ENCODE data around the gene FMN1. TPM values are rescaled to one million over a fixed set of nuclear protein-coding genes. Genes with fewer than 3 reads are reported as not detected.

The FMN1 gene
- polyA plus RNA-seq, 4 donors, result 0.54 to 2.1 (median 0.86) TPM

- no peak for FAIRE-seq
- 62 to 76% (median 71%) methylated on average over 3 of the region's 3 CpGs for WGBS, 3 donors
- no peak overlapping the region for H3K27ac ChIP-seq (ENCODE audit: low read depth in 1 of 3, low read length in 2 of 3)
- no peaks in the 10 kb centered on the region for H3K9me3 ChIP-seq (ENCODE audit: control insufficient read depth in 2 of 2, insufficient read depth in 1 of 2, low read depth in 1 of 2, low read length in 1 of 2)
- H3K27me3 ChIP-seq (ENCODE audit: control insufficient read depth in 3 of 3, insufficient read depth in 3 of 3, low read length in 3 of 3), result peaks cover 0 to 7% (median 5%) of the 10 kb centered on the region in 3 donors
- no peaks in the 10 kb centered on the region for H3K36me3 ChIP-seq (ENCODE audit: control insufficient read depth in 3 of 3, insufficient read depth in 2 of 3, low read depth in 1 of 3, low read length in 3 of 3)
- peaks cover 0 to 6% (median 0%) of the 10 kb centered on the region in 3 donors for H3K4me1 ChIP-seq (ENCODE audit: control insufficient read depth in 3 of 3, insufficient read depth in 2 of 3, low read depth in 1 of 3, low read length in 2 of 3)
- no peak for DNase-seq
- H3K4me3 ChIP-seq (ENCODE audit: low read depth in 1 of 3, low read length in 3 of 3), result no peak overlapping the region
Observed at GRCh38 chr15:33191591-33191990, 2.9 kb downstream of the FMN1 start.

- no peak for FAIRE-seq
- DNase-seq, result no peak
- 78 to 84% (median 81%) methylated on average over 9 of the region's 9 CpGs for WGBS, 3 donors
- no peak overlapping the region for H3K4me3 ChIP-seq (ENCODE audit: low read depth in 1 of 3, low read length in 3 of 3)
- peaks cover 0 to 7% (median 5%) of the 10 kb centered on the region in 3 donors for H3K27me3 ChIP-seq (ENCODE audit: control insufficient read depth in 3 of 3, insufficient read depth in 3 of 3, low read length in 3 of 3)
- H3K27ac ChIP-seq (ENCODE audit: low read depth in 1 of 3, low read length in 2 of 3), result no peak overlapping the region
- H3K9me3 ChIP-seq (ENCODE audit: control insufficient read depth in 2 of 2, insufficient read depth in 1 of 2, low read depth in 1 of 2, low read length in 1 of 2), result no peaks in the 10 kb centered on the region
- no peaks in the 10 kb centered on the region for H3K36me3 ChIP-seq (ENCODE audit: control insufficient read depth in 3 of 3, insufficient read depth in 2 of 3, low read depth in 1 of 3, low read length in 3 of 3)
- H3K4me1 ChIP-seq (ENCODE audit: control insufficient read depth in 3 of 3, insufficient read depth in 2 of 3, low read depth in 1 of 3, low read length in 2 of 3), result peaks cover 0 to 6% (median 0%) of the 10 kb centered on the region in 3 donors
Observed at GRCh38 chr15:33190539-33190938, 4.0 kb downstream of the FMN1 start.

DNA sequence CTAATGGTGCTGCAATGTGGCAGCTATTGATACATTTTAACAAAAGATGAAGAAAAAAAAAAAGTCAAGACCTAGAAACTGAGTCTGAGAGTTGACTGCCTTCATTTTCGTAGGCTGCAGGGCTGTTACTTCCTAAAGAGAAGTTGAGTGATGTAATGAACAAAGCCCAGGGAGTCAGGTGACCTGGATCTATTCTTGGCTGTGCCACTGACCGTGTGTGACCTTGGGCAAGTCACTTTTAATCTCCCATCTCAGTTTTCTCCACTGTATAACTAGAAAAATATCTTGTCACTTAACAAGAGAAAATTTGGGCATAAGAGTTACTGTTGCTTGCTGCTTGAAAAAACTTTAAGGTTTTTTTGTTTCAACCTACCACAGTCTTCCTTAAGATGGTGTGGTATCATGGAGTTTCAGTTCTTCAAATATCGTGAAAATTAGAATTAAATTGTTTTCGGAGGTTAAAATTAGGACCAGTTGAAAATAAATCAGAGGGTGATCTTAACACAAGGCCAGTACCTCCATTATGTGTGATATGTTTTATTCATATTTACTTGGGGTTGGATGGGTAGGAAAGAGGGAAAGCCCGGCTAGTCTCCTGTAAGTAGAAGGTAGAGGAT, 5.8 kb downstream of the FMN1 start:
- H3K4me3 ChIP-seq (ENCODE audit: low read depth in 1 of 3, low read length in 3 of 3), result no peak overlapping the region
- DNase-seq (no peak), FAIRE-seq (no peak)
- no peaks in the 10 kb centered on the region for H3K4me1 ChIP-seq (ENCODE audit: control insufficient read depth in 3 of 3, insufficient read depth in 2 of 3, low read depth in 1 of 3, low read length in 2 of 3)
- no peaks in the 10 kb centered on the region for H3K36me3 ChIP-seq (ENCODE audit: control insufficient read depth in 3 of 3, insufficient read depth in 2 of 3, low read depth in 1 of 3, low read length in 3 of 3)
- peaks cover 0 to 5% (median 5%) of the 10 kb centered on the region in 3 donors for H3K27me3 ChIP-seq (ENCODE audit: control insufficient read depth in 3 of 3, insufficient read depth in 3 of 3, low read length in 3 of 3)
- no peak overlapping the region for H3K27ac ChIP-seq (ENCODE audit: low read depth in 1 of 3, low read length in 2 of 3)
- whole genome bisulfite sequencing, 3 donors, result 67 to 73% (median 72%) methylated on average over 5 of the region's 5 CpGs
- H3K9me3 ChIP-seq (ENCODE audit: control insufficient read depth in 2 of 2, insufficient read depth in 1 of 2, low read depth in 1 of 2, low read length in 1 of 2), result no peaks in the 10 kb centered on the region

DNA sequence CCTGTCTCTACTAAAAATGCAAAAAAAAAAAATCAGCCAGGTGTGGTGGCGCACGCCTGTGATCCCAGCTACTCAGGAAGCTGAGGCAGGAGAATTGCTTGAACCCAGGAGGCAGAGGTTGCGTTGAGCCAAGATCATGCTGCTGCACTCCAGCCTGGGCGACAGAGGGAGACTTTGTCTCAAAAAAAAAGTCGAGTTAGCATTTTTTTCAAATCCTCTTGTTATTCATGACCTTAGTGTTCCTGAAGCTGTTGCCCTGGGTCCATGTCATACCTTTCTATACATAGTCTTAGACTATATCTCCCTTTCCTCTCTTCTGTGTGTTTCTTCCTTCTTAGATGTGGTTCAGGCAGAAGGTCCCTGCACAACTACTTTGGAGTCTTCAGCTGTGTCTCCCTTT, 6.4 kb downstream of the FMN1 start:
- WGBS, 3 donors, result 77 to 84% (median 81%) methylated on average over 5 of the region's 5 CpGs
- no peak overlapping the region for H3K4me3 ChIP-seq (ENCODE audit: low read depth in 1 of 3, low read length in 3 of 3)
- FAIRE-seq, result no peak
- no peak for DNase-seq
- no peaks in the 10 kb centered on the region for H3K36me3 ChIP-seq (ENCODE audit: control insufficient read depth in 3 of 3, insufficient read depth in 2 of 3, low read depth in 1 of 3, low read length in 3 of 3)
- no peaks in the 10 kb centered on the region for H3K4me1 ChIP-seq (ENCODE audit: control insufficient read depth in 3 of 3, insufficient read depth in 2 of 3, low read depth in 1 of 3, low read length in 2 of 3)
- H3K27ac ChIP-seq (ENCODE audit: low read depth in 1 of 3, low read length in 2 of 3), result no peak overlapping the region
- H3K27me3 ChIP-seq (ENCODE audit: control insufficient read depth in 3 of 3, insufficient read depth in 3 of 3, low read length in 3 of 3), result peaks cover 0 to 2% (median 1%) of the 10 kb centered on the region in 3 donors
- H3K9me3 ChIP-seq (ENCODE audit: control insufficient read depth in 2 of 2, insufficient read depth in 1 of 2, low read depth in 1 of 2, low read length in 1 of 2), result no peaks in the 10 kb centered on the region

GRCh38 chr15:33183334-33183733, 11.2 kb downstream of the FMN1 start:
- WGBS, 3 donors, result 79 to 89% (median 86%) methylated on average over 3 of the region's 3 CpGs
- no peaks in the 10 kb centered on the region for H3K27me3 ChIP-seq (ENCODE audit: control insufficient read depth in 3 of 3, insufficient read depth in 3 of 3, low read length in 3 of 3)
- no peaks in the 10 kb centered on the region for H3K9me3 ChIP-seq (ENCODE audit: control insufficient read depth in 2 of 2, insufficient read depth in 1 of 2, low read depth in 1 of 2, low read length in 1 of 2)
- H3K4me3 ChIP-seq (ENCODE audit: low read depth in 1 of 3, low read length in 3 of 3), result no peak overlapping the region
- H3K4me1 ChIP-seq (ENCODE audit: control insufficient read depth in 3 of 3, insufficient read depth in 2 of 3, low read depth in 1 of 3, low read length in 2 of 3), result no peaks in the 10 kb centered on the region
- H3K27ac ChIP-seq (ENCODE audit: low read depth in 1 of 3, low read length in 2 of 3), result no peak overlapping the region
- no peak for FAIRE-seq
- no peak for DNase-seq
- H3K36me3 ChIP-seq (ENCODE audit: control insufficient read depth in 3 of 3, insufficient read depth in 2 of 3, low read depth in 1 of 3, low read length in 3 of 3), result no peaks in the 10 kb centered on the region

- Histone ChIP-seq H3K4me3 (ENCODE audit: low read depth in 1 of 3, low read length in 3 of 3) (no peak overlapping the region), H3K4me1 (ENCODE audit: control insufficient read depth in 3 of 3, insufficient read depth in 2 of 3, low read depth in 1 of 3, low read length in 2 of 3) (no peaks in the 10 kb centered on the region), H3K27me3 (ENCODE audit: control insufficient read depth in 3 of 3, insufficient read depth in 3 of 3, low read length in 3 of 3) (no peaks in the 10 kb centered on the region), H3K27ac (ENCODE audit: low read depth in 1 of 3, low read length in 2 of 3) (no peak overlapping the region), H3K36me3 (ENCODE audit: control insufficient read depth in 3 of 3, insufficient read depth in 2 of 3, low read depth in 1 of 3, low read length in 3 of 3) (no peaks in the 10 kb centered on the region), H3K9me3 (ENCODE audit: control insufficient read depth in 2 of 2, insufficient read depth in 1 of 2, low read depth in 1 of 2, low read length in 1 of 2) (no peaks in the 10 kb centered on the region)
- 64 to 75% (median 75%) methylated on average over 2 of the region's 2 CpGs for WGBS, 3 donors
- no peak for FAIRE-seq
- no peak for DNase-seq
Observed at GRCh38 chr15:33182926-33183325, 11.6 kb downstream of the FMN1 start.

DNA sequence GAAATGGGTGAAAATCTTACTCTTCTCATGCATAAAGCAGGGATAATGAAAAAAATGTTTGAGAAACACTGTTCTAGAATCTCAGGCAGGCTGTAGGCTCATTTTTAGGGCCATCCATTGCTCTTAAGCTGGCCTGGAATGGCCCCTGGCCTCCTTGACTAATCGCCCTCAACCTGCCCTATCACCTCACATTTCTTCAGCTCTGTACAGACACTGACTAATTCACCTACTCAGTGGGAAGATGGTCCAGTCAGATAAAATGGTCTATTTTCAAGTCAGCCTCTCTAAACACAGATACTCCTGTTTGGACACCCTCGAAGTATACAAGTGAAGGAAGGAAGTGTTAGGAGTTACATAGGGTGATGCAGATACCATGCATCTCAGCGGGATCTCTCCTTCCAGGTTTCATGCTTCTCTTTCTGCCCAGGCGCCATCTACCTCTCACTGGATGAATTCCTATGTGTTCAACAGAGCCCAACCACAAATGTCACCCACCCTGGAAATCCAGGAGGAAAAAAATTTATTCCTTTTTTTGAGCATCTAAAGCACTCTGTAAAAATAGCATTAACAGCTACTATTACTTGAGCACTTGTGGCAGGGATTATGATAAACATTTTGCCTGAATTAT, 12.1 kb downstream of the FMN1 start:
- no peak for FAIRE-seq
- DNase-seq, result no peak
- H3K9me3 ChIP-seq (ENCODE audit: control insufficient read depth in 2 of 2, insufficient read depth in 1 of 2, low read depth in 1 of 2, low read length in 1 of 2), result no peaks in the 10 kb centered on the region
- H3K36me3 ChIP-seq (ENCODE audit: control insufficient read depth in 3 of 3, insufficient read depth in 2 of 3, low read depth in 1 of 3, low read length in 3 of 3), result no peaks in the 10 kb centered on the region
- WGBS, 3 donors, result 68 to 84% (median 77%) methylated on average over 4 of the region's 4 CpGs
- no peak overlapping the region for H3K4me3 ChIP-seq (ENCODE audit: low read depth in 1 of 3, low read length in 3 of 3)
- no peaks in the 10 kb centered on the region for H3K27me3 ChIP-seq (ENCODE audit: control insufficient read depth in 3 of 3, insufficient read depth in 3 of 3, low read length in 3 of 3)
- no peaks in the 10 kb centered on the region for H3K4me1 ChIP-seq (ENCODE audit: control insufficient read depth in 3 of 3, insufficient read depth in 2 of 3, low read depth in 1 of 3, low read length in 2 of 3)
- H3K27ac ChIP-seq (ENCODE audit: low read depth in 1 of 3, low read length in 2 of 3), result no peak overlapping the region

DNA sequence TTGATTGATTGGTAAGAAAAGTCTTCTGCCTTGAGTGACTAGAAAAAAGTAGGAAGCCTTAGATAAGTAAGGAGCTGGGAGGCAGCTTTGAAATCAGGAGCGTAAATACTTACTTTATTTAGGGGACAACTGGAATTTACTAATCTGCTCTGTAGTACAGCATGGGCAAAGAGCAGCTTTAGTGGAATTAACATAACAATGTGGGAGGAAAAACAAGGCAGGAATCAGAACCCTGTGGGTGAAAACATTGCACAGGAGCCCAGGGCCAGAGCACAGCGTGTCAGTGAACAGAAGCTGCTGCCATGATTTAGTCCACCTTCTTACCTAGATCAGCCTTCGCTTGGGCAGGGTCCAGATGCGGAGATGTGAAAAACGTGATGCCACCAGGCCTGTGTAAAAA, 14.6 kb downstream of the FMN1 start:
- FAIRE-seq, result no peak

GRCh38 chr15:33171202-33171601, 23.3 kb downstream of the FMN1 start:
- no peak for DNase-seq
- no peaks in the 10 kb centered on the region for H3K4me1 ChIP-seq (ENCODE audit: control insufficient read depth in 3 of 3, insufficient read depth in 2 of 3, low read depth in 1 of 3, low read length in 2 of 3)

More for the DNA sequence above, 14.6 kb downstream of the FMN1 start:
- no peak overlapping the region for H3K4me3 ChIP-seq (ENCODE audit: low read depth in 1 of 3, low read length in 3 of 3)
- no peaks in the 10 kb centered on the region for H3K27me3 ChIP-seq (ENCODE audit: control insufficient read depth in 3 of 3, insufficient read depth in 3 of 3, low read length in 3 of 3)
- WGBS, 3 donors, result 83 to 92% (median 89%) methylated on average over 5 of the region's 5 CpGs
- no peak for DNase-seq
- no peaks in the 10 kb centered on the region for H3K9me3 ChIP-seq (ENCODE audit: control insufficient read depth in 2 of 2, insufficient read depth in 1 of 2, low read depth in 1 of 2, low read length in 1 of 2)
- no peaks in the 10 kb centered on the region for H3K4me1 ChIP-seq (ENCODE audit: control insufficient read depth in 3 of 3, insufficient read depth in 2 of 3, low read depth in 1 of 3, low read length in 2 of 3)
- no peaks in the 10 kb centered on the region for H3K36me3 ChIP-seq (ENCODE audit: control insufficient read depth in 3 of 3, insufficient read depth in 2 of 3, low read depth in 1 of 3, low read length in 3 of 3)
- no peak overlapping the region for H3K27ac ChIP-seq (ENCODE audit: low read depth in 1 of 3, low read length in 2 of 3)

More at GRCh38 chr15:33171202-33171601, 23.3 kb downstream of the FMN1 start:
- 81 to 96% (median 83%) methylated on average over 2 of the region's 2 CpGs for WGBS, 3 donors
- no peak for FAIRE-seq
- H3K27ac ChIP-seq (ENCODE audit: low read depth in 1 of 3, low read length in 2 of 3), result no peak overlapping the region
- H3K27me3 ChIP-seq (ENCODE audit: control insufficient read depth in 3 of 3, insufficient read depth in 3 of 3, low read length in 3 of 3), result peaks cover 0 to 1% (median 0%) of the 10 kb centered on the region in 3 donors
- no peaks in the 10 kb centered on the region for H3K36me3 ChIP-seq (ENCODE audit: control insufficient read depth in 3 of 3, insufficient read depth in 2 of 3, low read depth in 1 of 3, low read length in 3 of 3)
- H3K9me3 ChIP-seq (ENCODE audit: control insufficient read depth in 2 of 2, insufficient read depth in 1 of 2, low read depth in 1 of 2, low read length in 1 of 2), result no peaks in the 10 kb centered on the region
- no peak overlapping the region for H3K4me3 ChIP-seq (ENCODE audit: low read depth in 1 of 3, low read length in 3 of 3)
